Naive thymus-derived CD4-positive, alpha-beta T cell (primary cell): ENCODE data around the gene FAM47C. TPM values are rescaled to one million over a fixed set of nuclear protein-coding genes. Genes with fewer than 3 reads are reported as not detected.
"Not testable (repeated sequence)": the region's sequence is repeated elsewhere in the genome, so short reads cannot be mapped to it uniquely, and the experiment has no call there.

Experiments
- ATAC-seq: fragments of 150-1000 bp; cut with Tn5 transposase; 2 replicates; pipeline ENCODE4 v1.10.0; 2021; ENCODE audit warnings: mild to moderate bottlenecking, moderate library complexity
- CTCF ChIA-PET: fragments of 350-600 bp; sonication (Branson Sonifier 250); formaldehyde crosslinking; loops from one replicate; lab custom pipeline; 2021; ENCODE audit warnings: antibody characterized with exemption; lab: Charles Lee
- POLR2A ChIA-PET: fragments of 350-600 bp; sonication (Branson Sonifier 250); formaldehyde crosslinking; loops from one replicate; lab custom pipeline; 2021; ENCODE audit warnings: antibody characterized with exemption, inconsistent platforms; lab: Charles Lee
- DNase-seq, 9 donors: peaks; one replicate each; pipeline versions ENCODE4 v3.0.0 to v3.0.0-alpha.2; 2020 to 2022; ENCODE audit warnings: mixed read lengths in 1 of 9
- H3K27ac ChIP-seq: one replicate; pipeline ENCODE4 v1.7.0; 2013; ENCODE audit warnings: mild to moderate bottlenecking, low read depth, low read length, moderate library complexity
- H3K27me3 ChIP-seq, 2 donors: one replicate each; pipeline ENCODE4 v1.7.0; 2013; ENCODE audit warnings: low read length in 2 of 2, mild to moderate bottlenecking in 2 of 2, moderate library complexity in 2 of 2; ENCODE audit not compliant: control insufficient read depth in 2 of 2, insufficient read depth in 2 of 2
- H3K36me3 ChIP-seq, 3 experiments: 1 replicate in 2 of 3; 2 replicates in 1 of 3; pipeline ENCODE4 v1.7.0; 2013; ENCODE audit warnings: low read length in 3 of 3, mild to moderate bottlenecking in 3 of 3, moderate library complexity in 1 of 3; ENCODE audit not compliant: insufficient read depth in 3 of 3, control insufficient read depth in 2 of 3
- H3K4me1 ChIP-seq, 2 donors: one replicate each; pipeline ENCODE4 v1.7.0; 2013; ENCODE audit warnings: low read length in 2 of 2, mild to moderate bottlenecking in 2 of 2, moderate library complexity in 1 of 2; ENCODE audit not compliant: control insufficient read depth in 2 of 2, insufficient read depth in 2 of 2
- H3K4me3 ChIP-seq: 2 replicates; pipeline ENCODE4 v1.7.0; 2013; ENCODE audit warnings: mild to moderate bottlenecking, low read length
- H3K9me3 ChIP-seq, 3 experiments: 1 replicate in 2 of 3; 2 replicates in 1 of 3; pipeline ENCODE4 v1.7.0; 2013; ENCODE audit warnings: low read length in 3 of 3; ENCODE audit not compliant: control insufficient read depth in 2 of 3
- H3K27ac Mint-ChIP-seq, 9 donors: one replicate each; pipeline ENCODE4 v1.8.0; 2020 to 2022; ENCODE audit warnings: mixed read lengths in 9 of 9, mild to moderate bottlenecking in 8 of 9, moderate library complexity in 5 of 9, inconsistent platforms in 2 of 9
- H3K27me3 Mint-ChIP-seq, 5 donors: one replicate each; pipeline ENCODE4 v1.8.0; 2021 to 2022; ENCODE audit warnings: mixed read lengths in 5 of 5, mild to moderate bottlenecking in 1 of 5
- H3K36me3 Mint-ChIP-seq, 5 donors: one replicate each; pipeline ENCODE4 v1.8.0; 2020 to 2022; ENCODE audit warnings: mixed read lengths in 5 of 5, mild to moderate bottlenecking in 3 of 5, inconsistent platforms in 1 of 5
- H3K4me1 Mint-ChIP-seq, 7 donors: one replicate each; pipeline ENCODE4 v1.8.0; 2020 to 2022; ENCODE audit warnings: mixed read lengths in 7 of 7, mild to moderate bottlenecking in 3 of 7, inconsistent platforms in 1 of 7
- H3K4me3 Mint-ChIP-seq, 10 donors: one replicate each; pipeline ENCODE4 v1.8.0; 2020 to 2022; ENCODE audit warnings: mild to moderate bottlenecking in 10 of 10, mixed read lengths in 10 of 10, moderate library complexity in 6 of 10, inconsistent platforms in 2 of 10
- H3K9me3 Mint-ChIP-seq, 11 donors: one replicate each; pipeline ENCODE4 v1.8.0; 2020 to 2022; ENCODE audit warnings: mixed read lengths in 11 of 11, mild to moderate bottlenecking in 4 of 11, inconsistent platforms in 1 of 11, moderate library complexity in 1 of 11
- intact Hi-C, 2 donors: fragments of 100-400 bp; cut with micrococcal nuclease; formaldehyde crosslinking; loops; one replicate each; pipeline ENCODE4 v1.15.1; 2023
- polyA plus RNA-seq, 2 donors: library from polyadenylated mRNA; unstranded; fragments of 300-500 nt; fragmentation: Illumina TruSeq; gene quantifications; one replicate each; pipeline ENCODE4 v1.2.3, GENCODE V29; 2021
- total RNA-seq, 6 experiments: library from RNA in 5 of 6; stranded (reverse) in 5 of 6; gene quantifications; 1 replicate in 5 of 6; 2 replicates in 1 of 6; pipeline ENCODE4 v1.2.3 and lab custom pipeline; 2021 to 2026

FAM47C gene
- total and polyA plus RNA-seq, 7 experiments from 2014 or later = not detected

GRCh38 chrX:37036674-37037220, 28.6 kb downstream of the FAM47C start:
- H3K9me3 ChIP-seq, DNase-seq, POLR2A ChIA-PET, H3K27ac Mint-ChIP-seq, H3K9me3 Mint-ChIP-seq, H3K36me3 Mint-ChIP-seq, CTCF ChIA-PET, H3K4me3 ChIP-seq, H3K36me3 ChIP-seq, H3K4me3 Mint-ChIP-seq, H3K4me1 Mint-ChIP-seq, ATAC-seq, intact Hi-C loops, H3K4me1 ChIP-seq, H3K27me3 Mint-ChIP-seq, H3K27me3 ChIP-seq, H3K27ac ChIP-seq: not testable (repeated sequence)

DNA sequence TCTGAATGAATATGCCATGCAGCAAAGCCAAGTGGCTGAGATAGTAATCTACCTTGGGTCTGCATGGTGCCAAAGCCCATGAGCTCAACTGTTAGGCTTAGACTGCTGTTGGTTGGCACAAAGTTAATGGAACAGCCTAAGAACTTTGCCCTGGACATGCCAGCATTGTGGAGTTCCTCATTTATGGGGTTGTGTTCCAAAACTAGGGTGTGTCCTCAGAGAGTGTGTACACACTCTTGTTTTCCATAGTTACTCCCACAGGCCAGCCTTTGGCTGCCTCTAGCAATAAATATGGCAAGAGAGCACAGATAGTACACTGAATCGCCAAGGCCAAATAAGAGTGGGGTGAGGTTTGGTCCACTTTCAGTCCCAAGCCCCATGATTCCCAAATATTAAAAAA, 30.6 kb downstream of the FAM47C start:
- H3K4me3 Mint-ChIP-seq, H3K9me3 ChIP-seq, H3K4me1 Mint-ChIP-seq, intact Hi-C loops, POLR2A ChIA-PET, ATAC-seq, H3K4me1 ChIP-seq, H3K4me3 ChIP-seq, H3K27ac Mint-ChIP-seq, CTCF ChIA-PET, DNase-seq, H3K9me3 Mint-ChIP-seq, H3K27ac ChIP-seq, H3K36me3 Mint-ChIP-seq, H3K27me3 ChIP-seq, H3K36me3 ChIP-seq, H3K27me3 Mint-ChIP-seq: not testable (repeated sequence)

DNA sequence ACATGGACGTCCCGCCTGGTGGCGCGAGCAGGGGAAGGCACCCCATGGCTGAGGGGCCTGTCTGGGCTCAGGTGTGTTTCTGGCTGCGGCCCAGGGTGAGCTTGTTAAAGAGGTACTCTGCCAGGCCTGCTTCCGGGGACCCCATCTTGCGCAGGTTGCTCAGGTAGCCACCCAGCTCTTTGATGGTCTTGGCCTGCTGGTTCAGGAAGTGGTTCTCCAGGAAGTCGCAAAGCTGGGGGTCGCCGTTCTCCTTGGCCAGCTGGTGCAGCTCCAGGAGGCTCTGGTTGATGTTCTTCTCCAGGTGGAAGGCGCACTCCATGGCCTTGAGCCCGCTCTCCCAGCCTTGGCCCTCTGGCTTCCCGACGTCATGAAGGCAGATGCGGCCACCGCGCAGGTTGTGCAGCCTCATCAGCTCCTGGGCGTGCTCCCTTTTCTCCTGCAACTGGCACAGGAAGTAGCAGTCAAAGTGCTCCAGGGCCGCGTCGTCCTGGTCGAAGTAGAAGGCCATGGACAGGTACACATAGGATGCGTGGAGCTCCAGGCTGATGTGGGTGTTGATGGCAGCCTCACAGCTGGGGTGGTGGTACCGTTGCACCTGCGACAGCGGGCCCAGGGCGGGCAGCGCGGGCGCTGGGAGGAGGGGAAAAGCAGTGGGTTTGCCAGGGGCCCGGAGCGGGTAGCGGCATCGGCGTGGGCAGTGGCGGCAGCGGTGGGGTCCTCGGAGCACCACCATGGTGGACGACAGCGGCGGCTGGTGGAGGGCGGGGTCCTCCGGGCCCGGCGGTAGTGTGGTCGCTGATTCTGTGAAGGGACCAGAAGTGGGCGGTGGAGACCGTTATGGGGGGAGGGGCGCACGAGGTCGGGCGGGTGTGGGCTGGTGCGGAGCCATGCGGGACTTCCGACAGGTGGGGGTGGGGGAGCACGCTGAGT, 35.1 kb downstream of the FAM47C start:
- H3K36me3 Mint-ChIP-seq, POLR2A ChIA-PET, H3K4me3 ChIP-seq, H3K36me3 ChIP-seq, H3K9me3 Mint-ChIP-seq, H3K27ac ChIP-seq, CTCF ChIA-PET, H3K4me1 Mint-ChIP-seq, H3K9me3 ChIP-seq, H3K4me1 ChIP-seq, H3K27me3 Mint-ChIP-seq, DNase-seq, H3K27ac Mint-ChIP-seq, intact Hi-C loops, H3K4me3 Mint-ChIP-seq, H3K27me3 ChIP-seq, ATAC-seq: not testable (repeated sequence)

DNA sequence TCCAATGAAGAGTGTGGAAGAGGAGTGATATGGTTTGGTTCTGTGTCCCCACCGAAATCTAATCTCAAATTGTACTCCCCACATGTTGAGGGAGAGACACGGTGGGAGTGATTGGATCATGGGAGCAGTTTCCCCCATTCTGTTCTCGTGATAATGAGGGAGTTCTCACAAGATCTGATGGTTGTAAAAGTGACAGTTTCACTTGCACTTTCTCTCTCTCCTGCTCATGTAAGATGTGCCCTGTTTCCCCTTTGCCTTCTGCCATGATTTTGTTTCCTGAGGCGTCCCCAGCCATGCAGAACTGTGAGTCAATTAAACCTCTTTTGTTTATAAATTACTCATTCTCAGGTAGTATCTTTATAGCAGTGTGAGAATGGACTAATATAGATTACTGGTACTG, 39.6 kb downstream of the FAM47C start:
- no peak overlapping the region for H3K4me3 ChIP-seq
- ChIA-PET CTCF (no interaction called here), POLR2A (no interaction called here)
- no peaks in the 10 kb centered on the region for H3K4me1 Mint-ChIP-seq
- H3K27me3 Mint-ChIP-seq = no peaks in the 10 kb centered on the region
- peaks cover 0 to 3% (median 0%) of the 10 kb centered on the region in 11 donors for H3K9me3 Mint-ChIP-seq
- no peaks in the 10 kb centered on the region for H3K27me3 ChIP-seq
- no peaks in the 10 kb centered on the region for H3K9me3 ChIP-seq
- DNase-seq = no peak
- no peaks in the 10 kb centered on the region for H3K4me1 ChIP-seq
- H3K27ac Mint-ChIP-seq = no peak overlapping the region
- H3K27ac ChIP-seq = no peak overlapping the region
- ATAC-seq = no peak
- no peaks in the 10 kb centered on the region for H3K36me3 ChIP-seq
- no peaks in the 10 kb centered on the region for H3K36me3 Mint-ChIP-seq
- H3K4me3 Mint-ChIP-seq = no peak overlapping the region
- intact Hi-C loops = no loop called here

- CTCF ChIA-PET, H3K9me3 Mint-ChIP-seq, H3K4me3 Mint-ChIP-seq, H3K36me3 Mint-ChIP-seq, H3K27me3 Mint-ChIP-seq, H3K27me3 ChIP-seq, intact Hi-C loops, H3K9me3 ChIP-seq, H3K4me1 Mint-ChIP-seq, H3K4me3 ChIP-seq, H3K4me1 ChIP-seq, H3K27ac ChIP-seq, H3K36me3 ChIP-seq, H3K27ac Mint-ChIP-seq, POLR2A ChIA-PET, ATAC-seq, DNase-seq: not testable (repeated sequence)
Observed at GRCh38 chrX:37057572-37057971, 49.4 kb downstream of the FAM47C start.

GRCh38 chrX:37060999-37061398, 52.8 kb downstream of the FAM47C start:
- Mint-ChIP-seq H3K4me3 (no peak overlapping the region), H3K4me1 (no peaks in the 10 kb centered on the region), H3K36me3 (no peaks in the 10 kb centered on the region), H3K27ac (no peak overlapping the region), H3K9me3 (no peaks in the 10 kb centered on the region), H3K27me3 (no peaks in the 10 kb centered on the region)
- H3K27ac ChIP-seq = no peak overlapping the region
- no peak overlapping the region for H3K4me3 ChIP-seq
- intact Hi-C loops = no loop called here
- no peaks in the 10 kb centered on the region for H3K36me3 ChIP-seq
- H3K27me3 ChIP-seq = no peaks in the 10 kb centered on the region
- DNase-seq (no peak), ATAC-seq (no peak)
- POLR2A ChIA-PET = no interaction called here
- no peaks in the 10 kb centered on the region for H3K9me3 ChIP-seq
- no peaks in the 10 kb centered on the region for H3K4me1 ChIP-seq
- CTCF ChIA-PET = no interaction called here
